ENCODE measurements around the gene ALDH8A1. TPM values are rescaled to one million over a fixed set of nuclear protein-coding genes. Genes with fewer than 3 reads are reported as not detected.

The ALDH8A1 gene
- total and polyA plus RNA-seq, 10 donors, result 0.52 to 5.7 (median 1.1) TPM

GRCh38 chr6:134954272-134955000 lies 4.5 kb upstream of the ALDH8A1 start:
- no peak overlapping the region for H3K4me3 ChIP-seq
- TF ChIP-seq POLR2A (IDR thresholded peaks at IDR 0.05), result no peak
- TF ChIP-seq, protein P1, sequence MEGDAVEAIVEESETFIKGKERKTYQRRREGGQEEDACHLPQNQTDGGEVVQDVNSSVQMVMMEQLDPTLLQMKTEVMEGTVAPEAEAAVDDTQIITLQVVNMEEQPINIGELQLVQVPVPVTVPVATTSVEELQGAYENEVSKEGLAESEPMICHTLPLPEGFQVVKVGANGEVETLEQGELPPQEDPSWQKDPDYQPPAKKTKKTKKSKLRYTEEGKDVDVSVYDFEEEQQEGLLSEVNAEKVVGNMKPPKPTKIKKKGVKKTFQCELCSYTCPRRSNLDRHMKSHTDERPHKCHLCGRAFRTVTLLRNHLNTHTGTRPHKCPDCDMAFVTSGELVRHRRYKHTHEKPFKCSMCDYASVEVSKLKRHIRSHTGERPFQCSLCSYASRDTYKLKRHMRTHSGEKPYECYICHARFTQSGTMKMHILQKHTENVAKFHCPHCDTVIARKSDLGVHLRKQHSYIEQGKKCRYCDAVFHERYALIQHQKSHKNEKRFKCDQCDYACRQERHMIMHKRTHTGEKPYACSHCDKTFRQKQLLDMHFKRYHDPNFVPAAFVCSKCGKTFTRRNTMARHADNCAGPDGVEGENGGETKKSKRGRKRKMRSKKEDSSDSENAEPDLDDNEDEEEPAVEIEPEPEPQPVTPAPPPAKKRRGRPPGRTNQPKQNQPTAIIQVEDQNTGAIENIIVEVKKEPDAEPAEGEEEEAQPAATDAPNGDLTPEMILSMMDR (IDR thresholded peaks at IDR 0.05 in 8 of 11, conservative IDR thresholded peaks at IDR 0.05 in 3 of 11), result no peak
- TF ChIP-seq POLR2AphosphoS5 (IDR thresholded peaks at IDR 0.05), result no peak
- no peak overlapping the region for H3K27ac ChIP-seq
- DNase-seq, result no peak
- WGBS, 5 donors, result 78 to 91% (median 85%) methylated on average over 4 of the region's 4 CpGs
- peaks cover 0 to 6% (median 2%) of the 10 kb centered on the region in 8 donors for H3K9me3 ChIP-seq
- H3K36me3 ChIP-seq, result peaks cover 0 to 9% (median 0%) of the 10 kb centered on the region in 6 donors
- intact Hi-C loops (cut with DNase I; ENCODE audit: low total_unique reads), result no loop called here
- no peaks in the 10 kb centered on the region for H3K27me3 ChIP-seq (replicated peaks in 1 of 7)
- no peaks in the 10 kb centered on the region for H3K4me1 ChIP-seq

DNA sequence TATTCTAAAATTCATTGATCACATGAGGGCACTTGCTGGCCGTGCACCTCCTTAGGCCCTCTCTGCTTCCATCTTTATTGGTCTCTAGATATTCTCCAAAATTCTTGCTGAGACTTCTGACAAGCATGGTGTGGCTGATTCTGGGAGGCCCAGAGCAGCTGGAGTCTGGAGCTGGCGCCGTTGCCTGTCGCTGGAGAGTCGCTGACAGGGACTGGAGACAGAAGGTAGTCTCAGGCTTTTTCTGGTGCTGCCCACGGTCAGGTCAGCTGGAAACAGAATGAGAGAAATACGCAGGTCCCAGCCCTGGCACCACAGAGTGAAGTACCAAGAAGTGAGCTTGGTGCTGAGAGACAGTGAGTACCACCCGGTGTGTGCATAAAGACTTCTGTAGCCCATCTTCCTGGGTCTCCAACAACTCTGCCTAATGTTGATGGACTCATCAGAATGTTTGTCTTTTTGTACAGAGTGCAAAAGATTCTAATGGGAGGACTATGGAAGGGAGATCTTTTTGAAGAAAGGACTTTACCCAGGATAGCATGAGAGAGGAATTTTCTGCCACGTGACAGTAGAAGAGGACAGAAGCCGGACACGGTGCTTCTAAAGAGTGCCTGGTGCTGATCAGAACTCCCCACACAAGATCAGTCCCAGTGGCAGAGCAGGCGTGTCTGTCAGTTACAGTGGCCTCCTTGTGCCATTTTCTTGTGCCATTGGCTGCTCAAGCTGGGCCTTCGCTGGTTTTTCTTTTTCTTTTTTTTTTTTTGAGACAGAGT lies 1.8 kb upstream of the ALDH8A1 start:
- H3K36me3 ChIP-seq, result no peaks in the 10 kb centered on the region
- TF ChIP-seq POLR2AphosphoS5 (IDR thresholded peaks at IDR 0.05) (no peak), POLR2A (IDR thresholded peaks at IDR 0.05) (no peak)
- TF ChIP-seq, protein P1 (IDR thresholded peaks at IDR 0.05 in 8 of 11, conservative IDR thresholded peaks at IDR 0.05 in 3 of 11), result no peak
- H3K27ac ChIP-seq, result no peak overlapping the region
- no peak overlapping the region for H3K4me3 ChIP-seq
- 92 to 95% (median 92%) methylated on average over 13 of the region's 13 CpGs for WGBS, 5 donors
- H3K4me1 ChIP-seq, result no peaks in the 10 kb centered on the region
- peaks cover 0 to 6% (median 0%) of the 10 kb centered on the region in 8 donors for H3K9me3 ChIP-seq
- intact Hi-C loops (cut with DNase I; ENCODE audit: low total_unique reads), result no loop called here
- no peak for DNase-seq
- no peaks in the 10 kb centered on the region for H3K27me3 ChIP-seq (replicated peaks in 1 of 7)

GRCh38 chr6:134950482-134950881 lies 581 bp upstream of the ALDH8A1 start:
- 71 to 87% (median 73%) methylated on average over 2 of the region's 2 CpGs for WGBS, 5 donors
- DNase-seq, result no peak
- Histone ChIP-seq H3K36me3 (no peaks in the 10 kb centered on the region), H3K9me3 (peaks cover 0 to 7% (median 0%) of the 10 kb centered on the region in 8 donors), H3K27me3 (replicated peaks in 1 of 7) (no peaks in the 10 kb centered on the region), H3K4me1 (no peaks in the 10 kb centered on the region), H3K4me3 (no peak overlapping the region), H3K27ac (no peak overlapping the region)
- intact Hi-C loops (cut with DNase I; ENCODE audit: low total_unique reads), result no loop called here
- TF ChIP-seq POLR2A (IDR thresholded peaks at IDR 0.05), result no peak
- TF ChIP-seq POLR2AphosphoS5 (IDR thresholded peaks at IDR 0.05), result no peak
- TF ChIP-seq, protein P1 (IDR thresholded peaks at IDR 0.05 in 8 of 11, conservative IDR thresholded peaks at IDR 0.05 in 3 of 11), result no peak

DNA sequence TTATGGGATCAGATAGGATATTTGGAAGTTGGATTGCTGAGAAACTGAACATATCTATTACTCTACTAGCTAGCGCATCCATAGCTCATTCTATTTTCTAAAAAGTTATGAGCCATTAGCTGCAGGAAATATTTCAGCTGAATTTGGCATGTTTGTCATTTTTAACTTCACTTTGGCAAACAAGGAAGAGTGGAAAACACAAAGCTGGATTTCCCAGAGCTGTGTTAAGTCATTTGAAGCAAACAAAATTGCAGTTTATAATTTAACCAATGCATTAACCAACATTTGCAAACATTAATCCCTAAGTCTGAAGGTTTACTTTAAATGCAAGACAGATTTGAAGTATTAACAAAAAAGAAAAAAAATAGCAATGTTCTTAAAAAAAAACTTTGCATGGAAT lies 1.2 kb downstream of the ALDH8A1 start:
- WGBS, 5 donors, result 91 to 95% (median 93%) methylated on average over 1 of the region's 1 CpG
- TF ChIP-seq POLR2A (IDR thresholded peaks at IDR 0.05), result no peak
- TF ChIP-seq POLR2AphosphoS5 (IDR thresholded peaks at IDR 0.05), result no peak
- TF ChIP-seq, protein P1 (IDR thresholded peaks at IDR 0.05 in 8 of 11, conservative IDR thresholded peaks at IDR 0.05 in 3 of 11), result no peak
- H3K9me3 ChIP-seq, result peaks cover 0 to 7% (median 0%) of the 10 kb centered on the region in 8 donors
- no peaks in the 10 kb centered on the region for H3K4me1 ChIP-seq
- H3K36me3 ChIP-seq, result no peaks in the 10 kb centered on the region
- no peak for DNase-seq
- intact Hi-C loops (cut with DNase I; ENCODE audit: low total_unique reads), result loop anchor here (10.0 kb wide), 1 partner anchor 824 kb away; no protein-coding TSS in a partner anchor
- H3K27ac ChIP-seq, result no peak overlapping the region
- no peak overlapping the region for H3K4me3 ChIP-seq
- H3K27me3 ChIP-seq (replicated peaks in 1 of 7), result no peaks in the 10 kb centered on the region
